IPS-18a (cell line): Measurements from ENCODE around the gene MED15.

Experiments used
- H3K27ac ChIP-seq: one replicate; pipeline ENCODE4 v1.5.1; 2013; ENCODE audit warnings: low read length
- H3K27me3 ChIP-seq: one replicate; pipeline ENCODE4 v1.6.1; 2013; ENCODE audit warnings: mild to moderate bottlenecking, low read length; ENCODE audit not compliant: control insufficient read depth, insufficient read depth
- H3K36me3 ChIP-seq: one replicate; pipeline ENCODE4 v1.6.1; 2013; ENCODE audit warnings: low read depth, low read length; ENCODE audit not compliant: control insufficient read depth
- H3K4me1 ChIP-seq: one replicate; pipeline ENCODE4 v1.6.1; 2013; ENCODE audit warnings: low read depth, low read length; ENCODE audit not compliant: control insufficient read depth
- H3K4me3 ChIP-seq: one replicate; pipeline ENCODE4 v1.5.1; 2013; ENCODE audit warnings: low read length
- H3K9ac ChIP-seq: one replicate; pipeline ENCODE4 v1.6.1; 2013; ENCODE audit warnings: mild to moderate bottlenecking, low read length, moderate library complexity
- H3K9me3 ChIP-seq: one replicate; pipeline ENCODE4 v1.6.1; 2013; ENCODE audit warnings: low read depth, low read length; ENCODE audit not compliant: control insufficient read depth

MED15 gene

GRCh38 chr22:20563941-20564371 is 56.5 kb downstream of the MED15 start:
- Histone ChIP-seq H3K27ac (no peak overlapping the region), H3K4me1 (no peaks in the 10 kb centered on the region), H3K36me3 (peaks cover 30% of the 10 kb centered on the region)

GRCh38 chr22:20565079-20565734 is 57.8 kb downstream of the MED15 start:
- Histone ChIP-seq H3K9me3 (no peaks in the 10 kb centered on the region), H3K4me1 (no peaks in the 10 kb centered on the region), H3K27me3 (no peaks in the 10 kb centered on the region), H3K9ac (no peak overlapping the region), H3K36me3 (peaks cover 33% of the 10 kb centered on the region), H3K4me3 (no peak overlapping the region), H3K27ac (no peak overlapping the region)

More at GRCh38 chr22:20563941-20564371, 56.5 kb downstream of the MED15 start:
- Histone ChIP-seq H3K9ac (no peak overlapping the region), H3K9me3 (no peaks in the 10 kb centered on the region), H3K27me3 (no peaks in the 10 kb centered on the region), H3K4me3 (no peak overlapping the region)

DNA sequence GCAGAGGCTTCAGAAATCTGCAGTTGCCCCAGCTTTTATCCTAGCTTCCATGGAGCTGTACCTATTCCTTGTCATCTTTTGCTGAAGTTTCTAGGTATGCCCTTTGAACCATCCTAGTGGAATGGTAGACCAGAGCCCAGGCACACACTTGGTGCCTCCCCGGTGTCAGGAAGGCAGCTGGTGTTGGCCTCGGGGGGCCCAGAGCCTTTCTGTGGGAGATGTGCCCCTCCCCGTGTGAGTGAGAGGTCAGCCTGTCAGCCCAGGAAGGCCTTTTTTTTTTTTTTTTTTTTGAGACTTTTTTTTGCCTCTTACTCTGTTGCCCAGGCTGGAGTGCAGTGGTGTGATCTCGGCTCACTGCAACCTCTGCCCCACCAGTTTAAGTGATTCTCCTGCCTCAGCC is 58.4 kb downstream of the MED15 start:
- H3K27me3 ChIP-seq, result no peaks in the 10 kb centered on the region
- H3K36me3 ChIP-seq, result peaks cover 33% of the 10 kb centered on the region

DNA sequence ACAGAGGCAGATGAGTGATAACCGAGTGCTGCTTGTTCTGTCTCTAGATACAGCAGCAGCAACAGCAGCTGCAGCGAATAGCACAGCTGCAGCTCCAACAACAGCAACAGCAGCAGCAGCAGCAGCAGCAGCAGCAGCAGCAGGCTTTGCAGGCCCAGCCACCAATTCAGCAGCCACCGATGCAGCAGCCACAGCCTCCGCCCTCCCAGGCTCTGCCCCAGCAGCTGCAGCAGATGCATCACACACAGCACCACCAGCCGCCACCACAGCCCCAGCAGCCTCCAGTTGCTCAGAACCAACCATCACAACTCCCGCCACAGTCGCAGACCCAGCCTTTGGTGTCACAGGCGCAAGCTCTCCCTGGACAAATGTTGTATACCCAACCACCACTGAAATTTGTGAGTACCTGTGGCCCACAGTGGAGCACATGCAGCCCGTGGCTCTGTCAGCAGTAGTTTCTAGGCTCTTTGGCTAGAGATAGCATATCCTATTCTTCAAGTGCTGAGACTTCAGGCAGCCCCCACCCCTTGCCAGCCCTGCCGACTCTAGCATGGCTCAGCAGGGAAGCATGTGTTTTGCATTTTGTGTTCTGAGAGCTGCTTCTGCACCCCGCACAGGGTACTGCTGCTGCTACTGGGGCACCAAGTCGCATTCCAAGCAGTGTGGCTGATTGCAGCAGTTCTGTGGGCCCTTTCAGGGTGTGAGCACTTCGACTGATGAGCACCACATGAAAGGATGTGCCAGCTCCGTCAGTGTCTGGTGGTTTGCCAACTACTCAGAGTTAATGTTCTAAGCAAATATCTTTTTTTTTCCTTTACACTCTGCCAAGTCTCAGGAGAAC is 59.2 kb downstream of the MED15 start:
- H3K4me1 ChIP-seq, result no peaks in the 10 kb centered on the region
- H3K9me3 ChIP-seq, result no peaks in the 10 kb centered on the region
- H3K27me3 ChIP-seq, result no peaks in the 10 kb centered on the region
- H3K27ac ChIP-seq, result no peak overlapping the region
- peaks cover 37% of the 10 kb centered on the region for H3K36me3 ChIP-seq
- no peak overlapping the region for H3K9ac ChIP-seq
- no peak overlapping the region for H3K4me3 ChIP-seq

More for the DNA sequence above, 58.4 kb downstream of the MED15 start:
- H3K9me3 ChIP-seq, result no peaks in the 10 kb centered on the region
- no peak overlapping the region for H3K9ac ChIP-seq
- no peaks in the 10 kb centered on the region for H3K4me1 ChIP-seq
- no peak overlapping the region for H3K27ac ChIP-seq
- H3K4me3 ChIP-seq, result no peak overlapping the region

GRCh38 chr22:20567371-20567847 is 60.0 kb downstream of the MED15 start:
- Histone ChIP-seq H3K9ac (no peak overlapping the region), H3K4me3 (no peak overlapping the region), H3K4me1 (no peaks in the 10 kb centered on the region), H3K36me3 (peaks cover 41% of the 10 kb centered on the region), H3K9me3 (no peaks in the 10 kb centered on the region), H3K27me3 (no peaks in the 10 kb centered on the region), H3K27ac (no peak overlapping the region)

GRCh38 chr22:20567993-20568417 is 60.6 kb downstream of the MED15 start:
- no peaks in the 10 kb centered on the region for H3K9me3 ChIP-seq
- H3K4me3 ChIP-seq, result no peak overlapping the region
- H3K27me3 ChIP-seq, result no peaks in the 10 kb centered on the region
- H3K9ac ChIP-seq, result no peak overlapping the region
- no peak overlapping the region for H3K27ac ChIP-seq
- H3K36me3 ChIP-seq, result peaks cover 44% of the 10 kb centered on the region
- no peaks in the 10 kb centered on the region for H3K4me1 ChIP-seq

DNA sequence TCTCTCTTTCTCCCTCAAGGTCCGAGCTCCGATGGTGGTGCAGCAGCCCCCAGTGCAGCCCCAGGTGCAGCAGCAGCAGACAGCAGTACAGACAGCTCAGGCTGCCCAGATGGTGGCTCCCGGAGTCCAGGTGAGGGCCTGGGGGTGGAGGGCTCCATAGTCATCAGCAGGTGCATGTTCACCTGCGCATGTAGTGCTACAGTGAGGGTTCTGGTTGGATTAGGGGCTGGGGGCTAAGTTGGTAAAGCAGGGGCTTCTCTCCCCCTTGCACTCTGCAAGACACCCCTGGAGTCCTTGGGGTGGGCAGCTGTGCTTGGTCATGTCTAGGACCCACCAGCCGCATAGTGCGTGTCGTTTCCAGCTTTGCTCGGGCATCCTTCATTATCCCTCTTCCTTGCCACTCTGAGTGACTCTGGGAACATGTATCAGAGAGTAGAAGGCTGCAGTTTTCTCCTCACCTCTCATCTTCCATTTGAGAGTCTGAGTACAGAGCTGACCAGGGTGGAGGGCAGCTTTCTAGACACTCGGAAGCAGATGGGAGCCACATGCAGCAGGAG is 61.2 kb downstream of the MED15 start:
- Histone ChIP-seq H3K4me1 (no peaks in the 10 kb centered on the region), H3K36me3 (peaks cover 48% of the 10 kb centered on the region), H3K9me3 (no peaks in the 10 kb centered on the region), H3K9ac (no peak overlapping the region), H3K27ac (no peak overlapping the region), H3K4me3 (no peak overlapping the region), H3K27me3 (no peaks in the 10 kb centered on the region)

DNA sequence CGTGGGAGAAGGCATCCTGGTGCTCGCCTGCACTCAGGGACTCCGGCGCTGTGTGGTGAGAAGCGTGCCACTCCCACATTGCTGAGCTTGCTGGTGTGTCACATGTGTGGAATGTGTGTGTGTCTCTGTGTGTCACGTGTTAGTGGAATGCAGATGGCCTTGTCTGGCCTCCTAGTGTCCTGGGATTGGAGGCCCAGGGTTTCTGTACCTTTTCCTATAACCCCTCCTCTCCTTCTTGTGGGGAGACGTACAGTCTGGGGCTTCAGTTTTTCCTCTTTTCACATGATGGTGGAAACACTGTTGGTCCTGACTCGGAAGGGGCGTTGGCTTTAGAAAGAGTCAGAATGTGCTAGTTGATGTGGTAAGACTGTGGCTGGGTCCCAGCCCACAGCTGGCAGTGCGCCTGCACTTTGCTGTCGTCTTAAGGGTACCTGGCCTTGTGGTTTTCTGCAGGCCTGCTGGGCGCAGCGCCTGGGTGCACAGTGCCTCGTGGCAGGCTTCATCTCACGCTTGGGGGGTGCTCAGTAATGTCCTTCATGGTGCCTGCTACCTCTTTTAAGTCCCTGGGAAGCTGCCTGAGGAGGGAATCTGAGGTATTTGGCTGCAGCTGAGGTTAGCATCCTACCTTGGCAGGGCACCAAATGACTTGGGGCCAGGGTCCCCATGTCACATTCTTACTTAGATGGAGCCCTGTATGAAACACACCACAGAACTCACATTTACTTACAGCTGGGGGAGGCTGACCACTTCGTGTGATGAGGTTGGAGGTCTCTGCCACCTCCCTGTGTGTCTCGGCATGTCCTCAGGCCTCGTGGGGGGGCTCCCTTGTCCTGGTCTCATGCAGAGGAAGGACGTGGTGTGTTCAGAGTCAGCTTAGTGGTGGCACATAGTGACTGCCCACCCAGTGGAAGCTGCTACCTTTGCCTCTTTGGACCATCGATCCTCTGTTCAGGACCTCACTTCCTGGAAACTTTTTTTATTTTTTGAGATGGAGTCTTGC is 61.9 kb downstream of the MED15 start:
- H3K9me3 ChIP-seq, result no peaks in the 10 kb centered on the region
- peaks cover 56% of the 10 kb centered on the region for H3K36me3 ChIP-seq
- no peak overlapping the region for H3K4me3 ChIP-seq
- no peaks in the 10 kb centered on the region for H3K4me1 ChIP-seq
- H3K27me3 ChIP-seq, result no peaks in the 10 kb centered on the region
- H3K27ac ChIP-seq, result no peak overlapping the region
- H3K9ac ChIP-seq, result no peak overlapping the region

GRCh38 chr22:20571078-20571503 is 63.7 kb downstream of the MED15 start:
- H3K4me3 ChIP-seq, result no peak overlapping the region
- no peaks in the 10 kb centered on the region for H3K27me3 ChIP-seq
- no peaks in the 10 kb centered on the region for H3K4me1 ChIP-seq
- H3K9me3 ChIP-seq, result no peaks in the 10 kb centered on the region
- H3K9ac ChIP-seq, result no peak overlapping the region
- no peak overlapping the region for H3K27ac ChIP-seq
- peaks cover 58% of the 10 kb centered on the region for H3K36me3 ChIP-seq

DNA sequence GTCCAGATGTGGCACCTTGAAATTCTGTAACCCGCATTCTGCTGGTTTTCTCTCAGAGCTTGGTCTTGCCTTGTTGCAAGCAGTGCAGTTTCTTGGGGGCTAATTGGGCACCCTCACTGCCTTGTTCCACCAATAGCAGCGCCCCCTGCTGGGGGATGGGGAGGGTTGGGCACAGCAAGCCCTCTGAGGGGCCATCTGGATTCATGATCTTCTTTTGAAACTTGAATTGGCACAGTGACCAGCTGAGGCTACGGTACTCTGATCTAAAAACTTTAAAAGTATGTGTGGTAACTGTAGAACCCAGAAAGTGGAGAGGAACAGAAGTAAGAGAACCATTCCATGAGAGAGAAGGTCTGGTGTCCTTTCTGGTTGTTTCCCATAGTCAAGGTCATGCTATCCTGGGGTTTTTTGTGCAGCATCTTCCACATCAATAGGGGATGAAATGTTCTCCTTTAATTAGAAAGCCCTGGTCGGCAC is 64.2 kb downstream of the MED15 start:
- H3K9ac ChIP-seq, result no peak overlapping the region
- peaks cover 57% of the 10 kb centered on the region for H3K36me3 ChIP-seq
- H3K27ac ChIP-seq, result no peak overlapping the region
- no peaks in the 10 kb centered on the region for H3K4me1 ChIP-seq
- no peaks in the 10 kb centered on the region for H3K27me3 ChIP-seq
- H3K4me3 ChIP-seq, result no peak overlapping the region
- H3K9me3 ChIP-seq, result no peaks in the 10 kb centered on the region
